GM21737 (cell line): Measurements from ENCODE around the gene CCDC3.

Source experiments
- ATAC-seq: cut with Tn5 transposase; IDR thresholded peaks from one replicate; pipeline ENCODE4 v1.9.1; 2021; ENCODE audit warnings: mild to moderate bottlenecking, moderate library complexity; ENCODE audit not compliant: unreplicated experiment

CCDC3 gene

GRCh38 chr10:12847361-12847975 is 154.0 kb downstream of the CCDC3 start:
- no peak for ATAC-seq

DNA sequence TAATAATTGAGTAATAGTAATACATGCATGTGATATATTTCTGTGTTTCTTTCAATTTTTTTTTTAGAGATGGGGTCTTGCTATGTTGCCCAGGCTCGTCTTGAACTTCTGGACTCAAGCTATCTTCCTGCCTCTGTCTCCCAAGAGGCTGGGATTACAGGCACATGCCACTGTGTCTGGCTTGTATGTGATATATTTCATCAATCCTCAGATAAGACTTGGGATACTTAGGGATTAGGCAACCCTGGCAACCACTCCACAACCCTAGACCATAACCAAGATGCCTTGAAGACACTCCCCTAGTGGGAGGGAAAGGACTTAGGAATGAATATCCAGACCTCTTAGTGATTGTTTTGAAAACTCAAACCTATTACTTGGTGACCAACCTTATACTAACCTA is 154.8 kb downstream of the CCDC3 start:
- ATAC-seq: no peak
